T-cell (primary cell): ENCODE data around the gene CDK17. TPM values are rescaled to one million over a fixed set of nuclear protein-coding genes. Genes with fewer than 3 reads are reported as not detected.

Experiments
- ATAC-seq, 4 experiments: fragments of 200-7000 bp in 3 of 4; fragments of 150-1000 bp in 1 of 4; cut with Tn5 transposase; replicated peaks in 1 of 4; 1 replicate in 3 of 4; 2 replicates in 1 of 4; pipeline ENCODE4 v1.10.0; 2021; ENCODE audit warnings: moderate library complexity in 3 of 4, mild to moderate bottlenecking in 2 of 4, moderate number of reproducible peaks in 1 of 4
- CTCF ChIA-PET, 2 donors: fragments of 300-600 bp; sonication (Branson Sonifier 250); formaldehyde crosslinking; loops; one replicate each; lab custom pipeline; 2022; ENCODE audit warnings: antibody characterized with exemption in 2 of 2; lab: Charles Lee
- POLR2A ChIA-PET, 2 donors: fragments of 300-600 bp; sonication (Branson Sonifier 250); formaldehyde crosslinking; loops; one replicate each; lab custom pipeline; 2022; ENCODE audit warnings: antibody characterized with exemption in 2 of 2; lab: Charles Lee
- DNase-seq, 35 experiments: peaks; one replicate each; pipeline versions ENCODE4 v3.0.0 to v3.0.0-alpha.2; 2013 to 2023
- H3K27ac ChIP-seq: one replicate; pipeline ENCODE4 v1.5.1; 2013; ENCODE audit warnings: low read length
- H3K27me3 ChIP-seq, 2 experiments: replicated peaks in 1 of 2; 1 replicate in 1 of 2; 2 replicates in 1 of 2; pipeline versions ENCODE4 v1.6.1 to v1.7.0; 2013; ENCODE audit warnings: low read length in 1 of 2, mixed read lengths in 1 of 2; ENCODE audit not compliant: control insufficient read depth in 2 of 2, insufficient read depth in 2 of 2; ENCODE audit errors: extremely low read depth in 1 of 2
- H3K36me3 ChIP-seq, 2 donors: 1 replicate in 1 of 2; 2 replicates in 1 of 2; pipeline versions ENCODE4 v1.6.1 to v1.7.0; 2013; ENCODE audit warnings: low read length in 1 of 2; ENCODE audit not compliant: control insufficient read depth in 2 of 2, insufficient read depth in 1 of 2; ENCODE audit errors: extremely low read depth in 1 of 2
- H3K4me1 ChIP-seq, 2 experiments: 1 replicate in 1 of 2; 2 replicates in 1 of 2; pipeline versions ENCODE4 v1.6.1 to v1.7.0; 2013; ENCODE audit warnings: low read length in 2 of 2, mixed read lengths in 1 of 2; ENCODE audit not compliant: insufficient read depth in 2 of 2, control insufficient read depth in 1 of 2; ENCODE audit errors: extremely low read depth in 1 of 2
- H3K4me3 ChIP-seq, 2 donors: 1 replicate in 1 of 2; 2 replicates in 1 of 2; pipeline versions ENCODE4 v1.5.1 to v1.7.0; 2013; ENCODE audit warnings: mild to moderate bottlenecking in 2 of 2, low read length in 1 of 2, moderate library complexity in 1 of 2; ENCODE audit not compliant: control insufficient read depth in 1 of 2; ENCODE audit errors: extremely low read depth in 1 of 2
- H3K9me3 ChIP-seq: 2 replicates; pipeline ENCODE4 v1.7.0; 2013
- H3K27ac Mint-ChIP-seq, 2 donors: one replicate each; pipeline ENCODE4 v1.8.0; 2020 to 2021; ENCODE audit warnings: mild to moderate bottlenecking in 2 of 2, mixed read lengths in 2 of 2
- H3K27me3 Mint-ChIP-seq, 2 donors: one replicate each; pipeline ENCODE4 v1.8.0; 2021 to 2022; ENCODE audit warnings: mixed read lengths in 2 of 2
- H3K36me3 Mint-ChIP-seq: one replicate; pipeline ENCODE4 v1.8.0; 2021; ENCODE audit warnings: mixed read lengths
- H3K4me1 Mint-ChIP-seq, 3 donors: one replicate each; pipeline ENCODE4 v1.8.0; 2020 to 2022; ENCODE audit warnings: mixed read lengths in 3 of 3, mild to moderate bottlenecking in 1 of 3
- H3K4me3 Mint-ChIP-seq, 3 donors: one replicate each; pipeline ENCODE4 v1.8.0; 2020 to 2022; ENCODE audit warnings: mild to moderate bottlenecking in 3 of 3, mixed read lengths in 3 of 3, moderate library complexity in 3 of 3
- H3K9me3 Mint-ChIP-seq, 3 donors: one replicate each; pipeline ENCODE4 v1.8.0; 2020 to 2022; ENCODE audit warnings: mixed read lengths in 3 of 3
- WGBS: methylation state at CpG from one replicate; pipeline ENCODE4 v1.1.5; 2013; ENCODE audit warnings: missing lambda C conversion rate; ENCODE audit not compliant: insufficient coverage; 5-methylcytosine and 5-hydroxymethylcytosine counted together
- total RNA-seq, 35 experiments: library from RNA in 6 of 35; stranded (reverse) in 6 of 35; fragments of 120-200 nt in 1 of 35; gene quantifications; one replicate each; pipeline versions ENCODE4 v1.2.1 to v1.2.4 and lab custom pipeline; 2013 to 2026

CDK17 gene
- total RNA-seq, 5 donors from 2014 or later (not counting 1 experiment from before 2014, with no cell fraction given) = 56.4 to 114 (median 72.2) TPM

GRCh38 chr12:96310067-96310466 is 90.2 kb downstream of the CDK17 start:
- ChIA-PET POLR2A (interaction anchor here (0.6 to 1.1 kb wide), 5 partner anchors 47 to 807 kb away, joined by 3 to 5 read pairs (median 3); no protein-coding TSS in a partner anchor), CTCF (interaction anchor here in 1 of 2 donors (0.8 to 1.0 kb wide), 3 partner anchors 15 to 136 kb away, joined by 3 to 5 read pairs (median 3); no protein-coding TSS in a partner anchor)
- no CpG with 5 or more reads among the region's 3 CpGs for WGBS
- Histone ChIP-seq H3K36me3 (peaks cover 0 to 15% of the 10 kb centered on the region in 2 donors), H3K4me1 (peaks cover 5 to 11% of the 10 kb centered on the region in 2 experiments), H3K4me3 (no peak overlapping the region), H3K27ac (no peak overlapping the region), H3K27me3 (no peaks in the 10 kb centered on the region), H3K9me3 (no peaks in the 10 kb centered on the region)
- DNase-seq (no peak), ATAC-seq (no peak)
- Mint-ChIP-seq H3K4me1 (peaks cover 19 to 34% (median 33%) of the 10 kb centered on the region in 3 donors), H3K27me3 (no peaks in the 10 kb centered on the region), H3K36me3 (peaks cover 20% of the 10 kb centered on the region), H3K9me3 (no peaks in the 10 kb centered on the region), H3K4me3 (no peak overlapping the region), H3K27ac (no peak overlapping the region)

- ChIA-PET CTCF (interaction anchor here in 1 of 2 donors (0.5 to 0.6 kb wide), 2 partner anchors 24 to 72 kb away, joined by 3 read pairs; no protein-coding TSS in a partner anchor), POLR2A (interaction anchor here in 1 of 2 donors (0.5 kb wide), 2 partner anchors 69 to 87 kb away, joined by 3 to 12 read pairs; no protein-coding TSS in a partner anchor)
- peaks cover 0 to 22% of the 10 kb centered on the region in 2 donors for H3K36me3 ChIP-seq
- H3K9me3 ChIP-seq = no peaks in the 10 kb centered on the region
- Mint-ChIP-seq H3K4me3 (no peak overlapping the region), H3K9me3 (no peaks in the 10 kb centered on the region), H3K36me3 (peaks cover 18% of the 10 kb centered on the region), H3K27me3 (no peaks in the 10 kb centered on the region), H3K27ac (no peak overlapping the region), H3K4me1 (peaks cover 18 to 31% (median 29%) of the 10 kb centered on the region in 3 donors)
- WGBS = no CpG with 5 or more reads among the region's 1 CpG
- H3K27me3 ChIP-seq = no peaks in the 10 kb centered on the region
- H3K27ac ChIP-seq = no peak overlapping the region
- H3K4me3 ChIP-seq = no peak overlapping the region
- H3K4me1 ChIP-seq = peaks cover 2 to 5% of the 10 kb centered on the region in 2 experiments
- no peak for ATAC-seq
- DNase-seq = no peak
These were observed 91.4 kb downstream of the CDK17 start for GRCh38 chr12:96308881-96309280.

- Mint-ChIP-seq H3K9me3 (no peaks in the 10 kb centered on the region), H3K27ac (no peak overlapping the region), H3K4me1 (peaks cover 27 to 28% (median 27%) of the 10 kb centered on the region in 3 donors), H3K4me3 (no peak overlapping the region), H3K27me3 (no peaks in the 10 kb centered on the region), H3K36me3 (peaks cover 24% of the 10 kb centered on the region)
- DNase-seq (no peak), ATAC-seq (no peak)
- no peaks in the 10 kb centered on the region for H3K9me3 ChIP-seq
- POLR2A ChIA-PET = no interaction called here
- H3K36me3 ChIP-seq = peaks cover 0 to 14% of the 10 kb centered on the region in 2 donors
- peaks cover 0 to 5% of the 10 kb centered on the region in 2 experiments for H3K4me1 ChIP-seq
- H3K27ac ChIP-seq = no peak overlapping the region
- no CpG with 5 or more reads among the region's 3 CpGs for WGBS
- no peak overlapping the region for H3K4me3 ChIP-seq
- CTCF ChIA-PET = no interaction called here
- no peaks in the 10 kb centered on the region for H3K27me3 ChIP-seq
These were observed 94.6 kb downstream of the CDK17 start for GRCh38 chr12:96305665-96306064.

GRCh38 chr12:96303653-96304052 is 96.6 kb downstream of the CDK17 start:
- peaks cover 0 to 29% of the 10 kb centered on the region in 2 donors for H3K36me3 ChIP-seq
- ATAC-seq (no peak), DNase-seq (no peak)
- Mint-ChIP-seq H3K27ac (no peak overlapping the region), H3K36me3 (peaks cover 23% of the 10 kb centered on the region), H3K27me3 (no peaks in the 10 kb centered on the region), H3K9me3 (no peaks in the 10 kb centered on the region), H3K4me1 (peaks cover 20 to 24% (median 24%) of the 10 kb centered on the region in 3 donors), H3K4me3 (no peak overlapping the region)
- POLR2A ChIA-PET = interaction anchor here (0.5 to 0.6 kb wide), 2 partner anchors 36 to 77 kb away, joined by 3 to 4 read pairs; no protein-coding TSS in a partner anchor
- no peaks in the 10 kb centered on the region for H3K27me3 ChIP-seq
- H3K27ac ChIP-seq = no peak overlapping the region
- CTCF ChIA-PET = interaction anchor here (0.5 to 1.2 kb wide), 7 partner anchors 45 to 213 kb away, joined by 3 to 11 read pairs (median 3); no protein-coding TSS in a partner anchor
- no peak overlapping the region for H3K4me3 ChIP-seq
- peaks cover 0 to 5% of the 10 kb centered on the region in 2 experiments for H3K4me1 ChIP-seq
- H3K9me3 ChIP-seq = no peaks in the 10 kb centered on the region

- Histone ChIP-seq H3K4me1 (peaks cover 0 to 5% of the 10 kb centered on the region in 2 experiments), H3K9me3 (no peaks in the 10 kb centered on the region), H3K27me3 (no peaks in the 10 kb centered on the region), H3K36me3 (peaks cover 0 to 33% of the 10 kb centered on the region in 2 donors), H3K4me3 (no peak overlapping the region), H3K27ac (no peak overlapping the region)
- CTCF ChIA-PET = interaction anchor here (0.5 to 1.2 kb wide), 6 partner anchors 46 to 214 kb away, joined by 3 to 6 read pairs (median 3); no protein-coding TSS in a partner anchor
- DNase-seq (no peak), ATAC-seq (no peak)
- POLR2A ChIA-PET = interaction anchor here (0.6 kb wide), 3 partner anchors 35 to 331 kb away, joined by 3 to 10 read pairs (median 5); no protein-coding TSS in a partner anchor
- Mint-ChIP-seq H3K9me3 (no peaks in the 10 kb centered on the region), H3K4me1 (peaks cover 19 to 24% (median 23%) of the 10 kb centered on the region in 3 donors), H3K36me3 (peaks cover 24% of the 10 kb centered on the region), H3K27ac (no peak overlapping the region), H3K4me3 (no peak overlapping the region), H3K27me3 (no peaks in the 10 kb centered on the region)
- WGBS = no CpG with 5 or more reads among the region's 2 CpGs
These were observed 97.4 kb downstream of the CDK17 start for GRCh38 chr12:96302687-96303310.

- ChIA-PET POLR2A (interaction anchor here (0.6 to 0.7 kb wide), 5 partner anchors 21 to 124 kb away, joined by 6 to 12 read pairs (median 8); no protein-coding TSS in a partner anchor), CTCF (interaction anchor here (0.7 kb wide), 5 partner anchors 46 to 211 kb away, joined by 3 to 6 read pairs (median 4); no protein-coding TSS in a partner anchor)
- Mint-ChIP-seq H3K4me3 (no peak overlapping the region), H3K9me3 (no peaks in the 10 kb centered on the region), H3K4me1 (peaks cover 17 to 19% (median 18%) of the 10 kb centered on the region in 3 donors), H3K36me3 (peaks cover 29% of the 10 kb centered on the region), H3K27me3 (no peaks in the 10 kb centered on the region), H3K27ac (no peak overlapping the region)
- Histone ChIP-seq H3K4me1 (peaks cover 0 to 5% of the 10 kb centered on the region in 2 experiments), H3K27ac (no peak overlapping the region), H3K36me3 (peaks cover 0 to 37% of the 10 kb centered on the region in 2 donors), H3K9me3 (no peaks in the 10 kb centered on the region), H3K27me3 (no peaks in the 10 kb centered on the region), H3K4me3 (no peak overlapping the region)
- DNase-seq (no peak), ATAC-seq (no peak)
- WGBS = no CpG with 5 or more reads among the region's 4 CpGs
These were observed 98.5 kb downstream of the CDK17 start for GRCh38 chr12:96301732-96302131.
